Stimulated activated CD8-positive, alpha-beta memory T cell treated with anti-CD3 and anti-CD28 coated beads, Interleukin-15, amount 100 ng/mL, for 48 hours (primary cell): Measurements from ENCODE around the gene MYRF.
A peak's percentile ranks its signal among the peaks of the same experiment; 100 is the strongest.

ENCODE experiments used
- DNase-seq, 2 donors: peaks; one replicate each; pipeline ENCODE4 v3.0.0-alpha.2; 2020; ENCODE audit warnings: low read depth in 2 of 2

The MYRF gene

GRCh38 chr11:61795459-61795858 lies 43.0 kb downstream of the MYRF start:
- no peak for DNase-seq

DNA sequence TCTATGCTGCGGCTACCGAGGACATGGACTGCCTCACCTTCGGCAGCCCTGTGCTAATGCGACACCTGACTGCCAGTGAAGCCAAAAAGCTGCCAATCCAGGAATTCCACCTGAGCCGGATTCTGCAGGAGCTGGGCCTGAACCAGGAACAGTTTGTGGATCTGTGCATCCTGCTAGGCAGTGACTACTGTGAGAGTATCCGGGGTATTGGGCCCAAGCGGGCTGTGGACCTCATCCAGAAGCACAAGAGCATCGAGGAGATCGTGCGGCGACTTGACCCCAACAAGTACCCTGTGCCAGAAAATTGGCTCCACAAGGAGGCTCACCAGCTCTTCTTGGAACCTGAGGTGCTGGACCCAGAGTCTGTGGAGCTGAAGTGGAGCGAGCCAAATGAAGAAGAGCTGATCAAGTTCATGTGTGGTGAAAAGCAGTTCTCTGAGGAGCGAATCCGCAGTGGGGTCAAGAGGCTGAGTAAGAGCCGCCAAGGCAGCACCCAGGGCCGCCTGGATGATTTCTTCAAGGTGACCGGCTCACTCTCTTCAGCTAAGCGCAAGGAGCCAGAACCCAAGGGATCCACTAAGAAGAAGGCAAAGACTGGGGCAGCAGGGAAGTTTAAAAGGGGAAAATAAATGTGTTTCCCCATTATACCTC lies 43.6 kb downstream of the MYRF start:
- DNase-seq = no peak

- DNase-seq = peak in 1 of 2 donors; percentile 28
These were observed 45.0 kb downstream of the MYRF start for GRCh38 chr11:61797263-61797944.

DNA sequence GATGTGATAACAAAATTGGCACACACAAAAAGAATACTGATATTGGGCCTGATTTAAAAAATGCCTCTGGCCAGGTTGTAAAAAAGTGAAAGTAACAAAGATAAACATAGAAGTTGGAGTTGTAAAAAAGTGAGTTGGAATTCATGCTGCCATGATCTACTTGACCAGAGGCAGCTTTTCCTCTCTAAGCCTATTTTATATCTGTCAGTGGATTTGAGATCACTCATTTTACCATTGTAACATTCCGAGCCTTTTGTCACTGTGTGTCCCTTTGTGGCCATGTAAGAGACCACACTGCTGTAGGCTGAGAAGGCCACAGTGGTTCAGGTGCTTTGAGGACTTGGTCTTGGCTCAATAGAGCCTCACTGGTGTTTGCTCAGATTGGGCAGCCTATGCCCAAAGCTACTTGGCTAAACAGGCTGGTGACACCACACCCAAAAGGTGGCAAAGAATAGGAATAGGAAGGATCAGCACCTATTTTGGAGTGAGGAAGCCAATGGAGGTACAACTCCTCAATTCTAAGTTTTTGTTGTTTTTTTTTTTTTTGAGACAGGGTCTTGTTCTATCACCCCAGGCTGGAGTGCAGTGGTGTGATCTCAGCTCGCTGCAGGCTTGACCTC lies 47.3 kb downstream of the MYRF start:
- no peak for DNase-seq

- DNase-seq = no peak
These were observed 48.2 kb downstream of the MYRF start for GRCh38 chr11:61800331-61801281.

DNA sequence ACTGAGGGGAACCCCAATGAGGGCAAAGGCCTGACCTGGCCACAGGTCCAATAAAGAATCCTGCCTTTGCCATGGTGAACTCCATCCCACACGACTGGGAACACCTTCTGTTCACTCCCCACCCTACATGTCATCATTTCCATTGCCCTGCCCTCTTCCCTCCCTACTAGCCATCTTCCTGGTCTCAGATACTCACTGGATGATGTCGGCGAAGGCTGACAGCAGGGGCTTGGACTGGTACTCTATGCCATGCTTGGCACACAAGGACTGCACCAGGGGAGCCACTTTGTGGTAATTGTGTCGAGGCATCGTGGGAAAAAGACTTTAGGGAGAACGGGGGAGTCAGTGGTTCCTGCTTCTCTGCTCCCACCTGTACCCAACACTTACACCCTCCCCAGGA lies 50.2 kb downstream of the MYRF start:
- DNase-seq = no peak

- DNase-seq = no peak
These were observed 51.6 kb downstream of the MYRF start for GRCh38 chr11:61803889-61804647.

DNA sequence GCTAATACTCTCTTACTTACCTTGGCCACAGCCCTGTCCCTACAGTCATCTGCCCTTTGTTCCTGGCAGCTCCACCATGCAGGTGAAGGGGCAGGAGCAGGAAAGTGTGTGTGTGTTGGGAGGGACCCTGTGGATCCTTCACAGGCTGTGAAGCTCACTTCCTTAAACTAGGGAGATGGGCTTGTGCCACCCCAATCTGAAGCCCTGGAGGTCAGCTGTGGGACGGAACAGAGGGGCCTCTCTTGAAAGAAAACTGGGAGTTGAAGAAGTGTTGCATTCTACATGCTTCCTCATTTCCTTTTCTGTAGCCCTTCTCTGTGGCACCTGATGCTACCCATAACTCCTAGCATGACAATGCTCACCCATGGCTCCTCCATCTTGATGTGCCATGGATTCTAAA lies 52.7 kb downstream of the MYRF start:
- no peak for DNase-seq

GRCh38 chr11:61806785-61807184 lies 54.3 kb downstream of the MYRF start:
- no peak for DNase-seq

- DNase-seq = no peak
These were observed 58.3 kb downstream of the MYRF start for GRCh38 chr11:61810671-61811175.

DNA sequence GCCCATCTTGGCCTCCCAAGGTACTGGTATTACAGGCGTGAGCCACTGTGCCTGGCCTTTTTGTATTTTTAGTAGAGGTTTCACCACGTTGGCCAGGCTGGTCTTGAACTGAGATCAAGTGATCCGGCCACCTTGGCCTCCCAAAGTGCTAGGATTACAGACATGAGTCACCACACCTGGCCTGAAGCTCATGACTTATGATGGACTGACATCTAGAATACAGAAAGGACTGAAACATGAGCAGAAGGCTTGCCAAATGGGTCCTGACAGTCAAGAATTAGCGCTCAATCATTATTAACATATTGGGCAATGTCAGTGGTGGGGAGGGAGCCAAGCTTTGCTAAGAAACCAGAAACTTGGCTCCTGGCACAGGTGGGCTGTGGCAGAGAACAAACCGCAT lies 59.4 kb downstream of the MYRF start:
- DNase-seq = no peak

- no peak for DNase-seq
These were observed 60.4 kb downstream of the MYRF start for GRCh38 chr11:61812736-61813411.

DNA sequence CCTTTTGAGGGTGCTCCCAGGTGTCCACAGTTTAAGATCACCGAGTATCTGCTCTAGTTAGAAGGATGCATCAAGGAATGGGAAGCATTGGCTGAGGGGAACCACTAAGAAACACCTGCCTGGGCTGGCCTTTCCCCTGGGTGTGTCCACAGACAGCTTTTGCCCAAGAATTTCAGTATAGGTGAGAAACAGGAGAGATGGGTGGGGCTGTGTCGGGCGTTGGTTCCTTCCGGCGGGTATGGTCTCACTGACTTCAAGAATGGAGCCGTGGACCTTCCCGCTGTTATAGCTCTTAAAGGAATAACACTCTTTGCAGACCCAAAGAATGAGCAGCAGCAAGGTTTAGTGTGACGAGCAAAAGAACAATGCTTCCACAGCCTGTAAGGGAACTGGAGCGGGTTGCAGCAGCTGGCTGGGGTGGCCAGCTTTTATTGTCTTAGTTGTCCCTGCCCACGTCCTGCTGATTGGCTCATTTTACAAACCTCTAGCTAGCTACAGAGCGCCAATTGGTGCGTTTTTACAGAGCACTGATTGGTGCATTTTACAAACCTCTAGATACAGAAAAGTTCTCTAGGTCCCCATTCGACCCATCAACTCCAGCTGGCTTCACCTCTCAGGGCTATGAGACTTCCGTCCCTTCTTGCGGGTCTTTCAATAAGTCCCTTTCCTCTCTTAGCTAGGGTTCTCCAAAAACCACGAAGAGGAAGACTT lies 62.0 kb downstream of the MYRF start:
- DNase-seq = no peak

GRCh38 chr11:61814958-61815789 lies 62.7 kb downstream of the MYRF start:
- DNase-seq = peak; percentile 45 to 57

- DNase-seq = peak; percentile 53 to 56
These were observed 63.6 kb downstream of the MYRF start for GRCh38 chr11:61815790-61816735.

DNA sequence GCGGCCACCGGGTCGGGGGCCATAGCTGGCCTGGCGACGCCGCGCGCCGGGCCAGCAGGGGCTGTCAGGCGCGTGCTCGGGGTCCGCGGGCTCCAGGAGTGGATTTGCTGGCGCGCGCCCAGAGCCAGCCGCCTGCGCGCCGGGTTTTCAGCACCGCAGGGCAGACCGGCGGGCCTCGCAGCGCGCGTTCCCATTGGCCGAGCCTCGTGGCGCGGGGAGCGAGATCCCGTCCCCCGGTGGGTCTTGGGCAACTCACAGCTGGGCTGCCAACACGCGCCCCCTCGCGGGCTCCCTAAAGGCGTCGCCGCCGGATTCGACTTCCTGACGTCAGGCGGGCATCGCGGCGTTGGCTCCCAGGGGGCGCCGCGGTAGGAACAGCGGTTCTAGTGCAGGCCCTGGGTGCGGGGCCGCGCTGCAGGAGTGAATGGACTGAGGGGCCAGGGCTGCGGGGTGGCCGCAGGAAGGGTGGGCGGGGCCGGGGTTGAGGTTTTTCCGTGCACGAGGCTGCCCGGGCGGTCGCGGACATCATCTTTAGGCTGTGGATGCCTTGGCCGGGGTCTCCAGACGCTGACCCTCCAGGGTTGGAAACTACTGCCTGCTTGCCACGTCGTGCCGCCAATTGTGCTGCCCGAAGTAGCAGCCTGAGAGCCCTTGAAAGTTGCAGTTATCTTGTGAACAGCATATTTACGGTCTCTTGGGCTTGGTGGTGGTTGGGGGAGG lies 64.5 kb downstream of the MYRF start, which contains the start of gene FADS1:
Gene FADS1, minus strand, starts transcription at position 268 of the 720 bp plus-strand sequence. Its CDS starts 74 bp downstream, at position 194.
- DNase-seq = peak; percentile 74 to 82
